Neutrophil (primary cell): ENCODE measurements around the gene NUDT8.

Source experiments
- H3K27ac ChIP-seq: fragments of 200-600 bp; sonication (generic); 2 replicates; pipeline ENCODE4 v1.5.1; 2016; ENCODE audit warnings: mild to moderate bottlenecking, moderate library complexity
- H3K27me3 ChIP-seq: fragments of 200-600 bp; sonication (generic); 2 replicates; pipeline ENCODE4 v1.6.0; 2016; ENCODE audit warnings: mild to moderate bottlenecking
- H3K36me3 ChIP-seq: fragments of 200-600 bp; sonication (generic); 2 replicates; pipeline ENCODE4 v1.5.1; 2017
- H3K4me1 ChIP-seq, 2 experiments: fragments of 200-600 bp in 1 of 2; sonication (generic) in 1 of 2; 1 replicate in 1 of 2; 2 replicates in 1 of 2; pipeline versions ENCODE4 v1.5.1 to v1.6.1; 2013 to 2016; ENCODE audit warnings: low read depth in 1 of 2, low read length in 1 of 2, mild to moderate bottlenecking in 1 of 2, moderate library complexity in 1 of 2; ENCODE audit not compliant: control insufficient read depth in 1 of 2, insufficient read depth in 1 of 2
- H3K4me3 ChIP-seq, 2 experiments: fragments of 200-600 bp in 1 of 2; sonication (generic) in 1 of 2; 1 replicate in 1 of 2; 2 replicates in 1 of 2; pipeline ENCODE4 v1.5.1; 2013 to 2016; ENCODE audit warnings: low read depth in 1 of 2, low read length in 1 of 2, mild to moderate bottlenecking in 1 of 2, moderate library complexity in 1 of 2
- H3K9me3 ChIP-seq: fragments of 200-600 bp; sonication (generic); 2 replicates; pipeline ENCODE4 v1.5.1; 2016
- CTCF ChIP-seq: fragments of 200-600 bp; sonication (generic); IDR thresholded peaks from 2 replicates; pipeline ENCODE4 v1.5.1; 2016; ENCODE audit warnings: antibody characterized with exemption

The NUDT8 gene

GRCh38 chr11:67666303-67666645, 36.5 kb upstream of the NUDT8 start:
- Histone ChIP-seq H3K4me3 (no peak overlapping the region), H3K4me1 (no peaks in the 10 kb centered on the region), H3K36me3 (no peaks in the 10 kb centered on the region), H3K9me3 (no peaks in the 10 kb centered on the region), H3K27me3 (no peaks in the 10 kb centered on the region), H3K27ac (no peak overlapping the region)
- TF ChIP-seq CTCF: no peak

- no peaks in the 10 kb centered on the region for H3K27me3 ChIP-seq
- H3K4me1 ChIP-seq: no peaks in the 10 kb centered on the region
- no peaks in the 10 kb centered on the region for H3K36me3 ChIP-seq
- H3K4me3 ChIP-seq: no peak overlapping the region
- H3K27ac ChIP-seq: no peak overlapping the region
- no peak for TF ChIP-seq CTCF
- no peaks in the 10 kb centered on the region for H3K9me3 ChIP-seq
Measured at GRCh38 chr11:67665541-67666302, 36.0 kb upstream of the NUDT8 start.

- H3K27ac ChIP-seq: no peak overlapping the region
- H3K4me3 ChIP-seq: no peak overlapping the region
- no peaks in the 10 kb centered on the region for H3K27me3 ChIP-seq
- no peak for TF ChIP-seq CTCF
- no peaks in the 10 kb centered on the region for H3K36me3 ChIP-seq
- H3K9me3 ChIP-seq: no peaks in the 10 kb centered on the region
- H3K4me1 ChIP-seq: no peaks in the 10 kb centered on the region
Measured at GRCh38 chr11:67664696-67665540, 35.2 kb upstream of the NUDT8 start.

GRCh38 chr11:67664213-67664585, 34.5 kb upstream of the NUDT8 start:
- H3K4me1 ChIP-seq: no peaks in the 10 kb centered on the region
- H3K36me3 ChIP-seq: no peaks in the 10 kb centered on the region
- H3K27ac ChIP-seq: no peak overlapping the region
- H3K4me3 ChIP-seq: no peak overlapping the region
- no peak for TF ChIP-seq CTCF
- H3K27me3 ChIP-seq: no peaks in the 10 kb centered on the region
- H3K9me3 ChIP-seq: no peaks in the 10 kb centered on the region

GRCh38 chr11:67663532-67664212, 33.9 kb upstream of the NUDT8 start:
- Histone ChIP-seq H3K27ac (no peak overlapping the region), H3K4me3 (no peak overlapping the region), H3K4me1 (no peaks in the 10 kb centered on the region), H3K36me3 (no peaks in the 10 kb centered on the region), H3K27me3 (no peaks in the 10 kb centered on the region), H3K9me3 (no peaks in the 10 kb centered on the region)
- TF ChIP-seq CTCF: no peak
